ENCODE results near the gene RWDD2A.

Gene RWDD2A

DNA sequence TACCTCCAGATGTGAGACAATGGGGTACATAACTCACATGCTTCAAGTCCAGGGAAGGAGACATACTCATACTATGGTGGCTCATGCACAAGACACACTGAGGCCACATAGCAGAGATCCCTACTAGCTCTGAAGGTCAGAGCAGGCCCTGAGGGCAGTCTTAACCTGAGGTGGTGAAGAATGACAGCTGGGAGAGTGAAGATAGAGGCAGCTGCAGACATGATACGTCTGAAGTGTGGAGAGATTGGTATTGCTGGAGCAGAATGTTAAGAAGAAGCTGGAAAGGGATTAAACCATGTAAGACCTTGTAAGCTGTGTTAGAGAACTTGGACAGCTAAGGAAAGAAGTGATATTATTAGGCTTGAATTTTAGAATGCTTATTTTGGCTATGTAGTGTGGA is 33.0 kb upstream of the RWDD2A start:
- TF ChIP-seq, protein P1, sequence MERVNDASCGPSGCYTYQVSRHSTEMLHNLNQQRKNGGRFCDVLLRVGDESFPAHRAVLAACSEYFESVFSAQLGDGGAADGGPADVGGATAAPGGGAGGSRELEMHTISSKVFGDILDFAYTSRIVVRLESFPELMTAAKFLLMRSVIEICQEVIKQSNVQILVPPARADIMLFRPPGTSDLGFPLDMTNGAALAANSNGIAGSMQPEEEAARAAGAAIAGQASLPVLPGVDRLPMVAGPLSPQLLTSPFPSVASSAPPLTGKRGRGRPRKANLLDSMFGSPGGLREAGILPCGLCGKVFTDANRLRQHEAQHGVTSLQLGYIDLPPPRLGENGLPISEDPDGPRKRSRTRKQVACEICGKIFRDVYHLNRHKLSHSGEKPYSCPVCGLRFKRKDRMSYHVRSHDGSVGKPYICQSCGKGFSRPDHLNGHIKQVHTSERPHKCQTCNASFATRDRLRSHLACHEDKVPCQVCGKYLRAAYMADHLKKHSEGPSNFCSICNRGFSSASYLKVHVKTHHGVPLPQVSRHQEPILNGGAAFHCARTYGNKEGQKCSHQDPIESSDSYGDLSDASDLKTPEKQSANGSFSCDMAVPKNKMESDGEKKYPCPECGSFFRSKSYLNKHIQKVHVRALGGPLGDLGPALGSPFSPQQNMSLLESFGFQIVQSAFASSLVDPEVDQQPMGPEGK (CRISPR knock-in tag; IDR thresholded peaks at IDR 0.05; ENCODE audit: borderline replicate concordance): no peak
- TF ChIP-seq TCF4 (CRISPR knock-in tag; IDR thresholded peaks at IDR 0.05; ENCODE audit: borderline replicate concordance): no peak
- no peak for TF ChIP-seq POU6F1 (CRISPR knock-in tag; IDR thresholded peaks at IDR 0.05; ENCODE audit: borderline replicate concordance, low read depth)
- no peak for TF ChIP-seq TOX (CRISPR knock-in tag; IDR thresholded peaks at IDR 0.05; ENCODE audit: borderline replicate concordance)
- no peak for TF ChIP-seq CSDC2 (CRISPR knock-in tag; IDR thresholded peaks at IDR 0.05)
- no peak for TF ChIP-seq GLIS3 (CRISPR knock-in tag; IDR thresholded peaks at IDR 0.05)
- ATAC-seq: no peak

- TF ChIP-seq ARNTL (CRISPR knock-in tag; IDR thresholded peaks at IDR 0.05; ENCODE audit: borderline replicate concordance, low read depth) (no peak), GLIS3 (CRISPR knock-in tag; IDR thresholded peaks at IDR 0.05) (no peak), ZNF70 (CRISPR knock-in tag; IDR thresholded peaks at IDR 0.05) (no peak), ZNF8 (CRISPR knock-in tag; IDR thresholded peaks at IDR 0.05) (no peak), ZC3H10 (CRISPR knock-in tag; IDR thresholded peaks at IDR 0.05) (no peak), RARB (CRISPR knock-in tag; IDR thresholded peaks at IDR 0.05) (no peak), BACH2 (CRISPR knock-in tag; IDR thresholded peaks at IDR 0.05; ENCODE audit: borderline replicate concordance) (no peak), ESRRG (CRISPR knock-in tag; IDR thresholded peaks at IDR 0.05) (no peak)
- TF ChIP-seq, protein P2, sequence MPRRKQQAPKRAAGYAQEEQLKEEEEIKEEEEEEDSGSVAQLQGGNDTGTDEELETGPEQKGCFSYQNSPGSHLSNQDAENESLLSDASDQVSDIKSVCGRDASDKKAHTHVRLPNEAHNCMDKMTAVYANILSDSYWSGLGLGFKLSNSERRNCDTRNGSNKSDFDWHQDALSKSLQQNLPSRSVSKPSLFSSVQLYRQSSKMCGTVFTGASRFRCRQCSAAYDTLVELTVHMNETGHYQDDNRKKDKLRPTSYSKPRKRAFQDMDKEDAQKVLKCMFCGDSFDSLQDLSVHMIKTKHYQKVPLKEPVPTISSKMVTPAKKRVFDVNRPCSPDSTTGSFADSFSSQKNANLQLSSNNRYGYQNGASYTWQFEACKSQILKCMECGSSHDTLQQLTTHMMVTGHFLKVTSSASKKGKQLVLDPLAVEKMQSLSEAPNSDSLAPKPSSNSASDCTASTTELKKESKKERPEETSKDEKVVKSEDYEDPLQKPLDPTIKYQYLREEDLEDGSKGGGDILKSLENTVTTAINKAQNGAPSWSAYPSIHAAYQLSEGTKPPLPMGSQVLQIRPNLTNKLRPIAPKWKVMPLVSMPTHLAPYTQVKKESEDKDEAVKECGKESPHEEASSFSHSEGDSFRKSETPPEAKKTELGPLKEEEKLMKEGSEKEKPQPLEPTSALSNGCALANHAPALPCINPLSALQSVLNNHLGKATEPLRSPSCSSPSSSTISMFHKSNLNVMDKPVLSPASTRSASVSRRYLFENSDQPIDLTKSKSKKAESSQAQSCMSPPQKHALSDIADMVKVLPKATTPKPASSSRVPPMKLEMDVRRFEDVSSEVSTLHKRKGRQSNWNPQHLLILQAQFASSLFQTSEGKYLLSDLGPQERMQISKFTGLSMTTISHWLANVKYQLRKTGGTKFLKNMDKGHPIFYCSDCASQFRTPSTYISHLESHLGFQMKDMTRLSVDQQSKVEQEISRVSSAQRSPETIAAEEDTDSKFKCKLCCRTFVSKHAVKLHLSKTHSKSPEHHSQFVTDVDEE (CRISPR knock-in tag; IDR thresholded peaks at IDR 0.05): no peak
- ATAC-seq: no peak
Observed at GRCh38 chr6:83167726-83168278, 25.4 kb upstream of the RWDD2A start.

DNA sequence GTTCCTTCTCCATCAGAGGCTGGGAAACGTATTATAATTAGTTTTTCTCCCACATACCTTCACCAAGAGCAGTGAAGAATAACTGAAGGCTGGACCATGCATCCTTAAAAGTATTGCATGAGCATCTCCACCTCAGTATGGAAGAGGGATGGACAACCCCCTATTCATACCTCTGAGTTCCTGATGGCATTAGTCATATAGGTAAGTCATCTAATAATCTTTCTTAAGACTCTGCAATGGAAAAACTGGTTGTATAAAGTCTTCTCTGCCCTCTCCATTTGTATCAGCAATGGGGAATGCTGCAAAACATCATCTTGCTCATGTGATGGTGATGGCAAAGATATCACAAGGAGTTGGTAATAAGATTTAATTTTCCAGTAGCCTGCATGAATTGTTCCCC is 24.6 kb upstream of the RWDD2A start:
- TF ChIP-seq, protein P1 (CRISPR knock-in tag; IDR thresholded peaks at IDR 0.05; ENCODE audit: borderline replicate concordance): no peak
- TF ChIP-seq ESRRG (CRISPR knock-in tag; IDR thresholded peaks at IDR 0.05) (no peak), ZC3H10 (CRISPR knock-in tag; IDR thresholded peaks at IDR 0.05) (no peak), ARNTL (CRISPR knock-in tag; IDR thresholded peaks at IDR 0.05; ENCODE audit: borderline replicate concordance, low read depth) (no peak), OSR1 (CRISPR knock-in tag; IDR thresholded peaks at IDR 0.05) (no peak), PPARA (CRISPR knock-in tag; IDR thresholded peaks at IDR 0.05; ENCODE audit: borderline replicate concordance) (no peak), ZNF8 (CRISPR knock-in tag; IDR thresholded peaks at IDR 0.05) (no peak), ZFP30 (CRISPR knock-in tag; IDR thresholded peaks at IDR 0.05) (no peak), GLIS3 (CRISPR knock-in tag; IDR thresholded peaks at IDR 0.05) (no peak), ZNF70 (CRISPR knock-in tag; IDR thresholded peaks at IDR 0.05) (no peak), BACH2 (CRISPR knock-in tag; IDR thresholded peaks at IDR 0.05; ENCODE audit: borderline replicate concordance) (no peak), POU6F1 (CRISPR knock-in tag; IDR thresholded peaks at IDR 0.05; ENCODE audit: borderline replicate concordance, low read depth) (no peak), ISL1 (CRISPR knock-in tag; IDR thresholded peaks at IDR 0.05) (no peak), TCF4 (CRISPR knock-in tag; IDR thresholded peaks at IDR 0.05; ENCODE audit: borderline replicate concordance) (no peak), ZFP3 (CRISPR knock-in tag; IDR thresholded peaks at IDR 0.05) (no peak), TOX (CRISPR knock-in tag; IDR thresholded peaks at IDR 0.05; ENCODE audit: borderline replicate concordance) (no peak)
- TF ChIP-seq, protein P2 (CRISPR knock-in tag; IDR thresholded peaks at IDR 0.05): no peak
- TF ChIP-seq, protein P3, sequence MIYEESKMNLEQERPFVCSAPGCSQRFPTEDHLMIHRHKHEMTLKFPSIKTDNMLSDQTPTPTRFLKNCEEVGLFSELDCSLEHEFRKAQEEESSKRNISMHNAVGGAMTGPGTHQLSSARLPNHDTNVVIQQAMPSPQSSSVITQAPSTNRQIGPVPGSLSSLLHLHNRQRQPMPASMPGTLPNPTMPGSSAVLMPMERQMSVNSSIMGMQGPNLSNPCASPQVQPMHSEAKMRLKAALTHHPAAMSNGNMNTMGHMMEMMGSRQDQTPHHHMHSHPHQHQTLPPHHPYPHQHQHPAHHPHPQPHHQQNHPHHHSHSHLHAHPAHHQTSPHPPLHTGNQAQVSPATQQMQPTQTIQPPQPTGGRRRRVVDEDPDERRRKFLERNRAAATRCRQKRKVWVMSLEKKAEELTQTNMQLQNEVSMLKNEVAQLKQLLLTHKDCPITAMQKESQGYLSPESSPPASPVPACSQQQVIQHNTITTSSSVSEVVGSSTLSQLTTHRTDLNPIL (CRISPR knock-in tag; IDR thresholded peaks at IDR 0.05; ENCODE audit: low read depth): no peak
- ATAC-seq: no peak
